ENCODE results near the gene LMBR1.

Gene LMBR1

DNA sequence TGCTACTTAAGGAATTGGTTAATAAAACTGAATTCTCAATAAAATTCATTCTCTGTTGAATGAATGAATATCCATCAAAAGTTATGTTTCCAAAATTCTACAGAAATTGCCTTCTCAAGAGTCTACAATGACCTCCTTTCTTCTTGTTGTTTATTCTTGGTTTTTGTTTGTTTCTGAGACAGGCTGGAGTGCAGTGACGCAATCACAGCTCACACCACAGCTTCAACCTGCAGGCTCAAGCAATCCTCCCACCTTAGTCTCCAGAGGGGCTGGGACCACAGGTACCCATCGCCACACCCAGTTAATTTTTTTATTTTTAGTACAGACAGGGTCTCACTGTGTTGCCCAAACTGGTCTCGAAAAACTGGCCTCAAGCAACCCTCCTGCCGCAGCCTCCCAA lies 97.6 kb downstream of the LMBR1 start:
- DNase-seq (ENCODE audit: low read depth) = no peak

GRCh38 chr7:156793334-156793733 lies 99.6 kb downstream of the LMBR1 start:
- DNase-seq (ENCODE audit: low read depth) = no peak

- DNase-seq (ENCODE audit: low read depth) = no peak
Measured at GRCh38 chr7:156792611-156793010, 100.4 kb downstream of the LMBR1 start.

GRCh38 chr7:156791241-156791640 lies 101.7 kb downstream of the LMBR1 start:
- no peak for DNase-seq (ENCODE audit: low read depth)

DNA sequence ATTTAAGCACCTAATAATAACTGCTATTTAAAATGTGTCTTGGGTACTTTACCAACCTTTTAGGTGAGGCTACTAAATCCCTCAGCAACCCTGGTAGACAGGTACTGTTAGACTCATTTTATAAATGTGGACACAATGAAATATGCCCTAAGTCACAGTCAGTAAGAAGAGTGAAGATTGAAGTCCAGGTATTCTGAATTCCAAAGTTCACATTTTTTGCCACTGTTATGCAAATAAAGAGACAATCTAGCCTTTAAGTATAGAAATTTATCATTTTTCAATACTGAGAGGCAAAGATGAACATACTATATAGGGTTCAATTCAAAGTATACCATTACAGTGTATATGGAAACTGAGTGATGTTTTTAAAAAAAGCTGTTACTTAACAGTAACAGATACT lies 102.7 kb downstream of the LMBR1 start:
- DNase-seq (ENCODE audit: low read depth) = no peak

GRCh38 chr7:156785998-156786543 lies 106.9 kb downstream of the LMBR1 start:
- DNase-seq (ENCODE audit: low read depth) = no peak

DNA sequence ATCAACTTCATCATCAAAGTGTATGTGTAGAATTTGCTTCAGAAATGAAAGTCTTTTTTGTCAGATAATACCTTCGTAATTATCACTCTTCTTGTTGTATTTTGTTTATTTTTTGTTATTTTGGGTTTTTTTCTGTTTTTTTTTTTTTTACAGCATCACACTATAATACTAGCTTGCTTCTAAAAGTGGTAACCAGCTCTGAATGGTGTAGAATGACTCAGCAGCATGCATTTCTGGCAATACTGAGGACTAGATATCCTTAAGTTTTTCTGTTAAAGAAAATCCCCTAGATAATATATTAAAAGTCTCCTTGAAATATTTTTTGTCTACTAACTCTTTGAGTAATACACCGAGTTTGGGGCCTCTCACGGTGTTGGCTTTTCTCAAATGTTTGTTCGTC lies 109.1 kb downstream of the LMBR1 start:
- no peak for DNase-seq (ENCODE audit: low read depth)

DNA sequence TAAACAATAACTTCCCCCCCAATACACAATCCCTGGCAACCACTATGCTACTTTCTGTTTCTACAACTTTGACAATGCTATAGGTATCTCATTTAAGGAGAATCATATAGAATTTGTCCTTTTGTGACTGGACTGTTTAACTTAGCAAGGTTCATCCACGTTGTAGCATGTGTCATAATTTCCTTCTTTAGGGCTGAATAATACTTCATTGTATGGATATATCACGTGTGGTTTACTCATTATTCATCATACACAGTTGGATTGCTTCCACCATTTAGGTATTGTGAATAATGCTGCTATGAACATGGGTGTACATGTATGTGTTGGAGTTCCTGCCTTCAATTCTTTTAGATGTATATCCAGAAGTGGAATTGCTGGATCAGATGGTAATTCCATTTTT lies 111.0 kb downstream of the LMBR1 start:
- DNase-seq (ENCODE audit: low read depth) = no peak

DNA sequence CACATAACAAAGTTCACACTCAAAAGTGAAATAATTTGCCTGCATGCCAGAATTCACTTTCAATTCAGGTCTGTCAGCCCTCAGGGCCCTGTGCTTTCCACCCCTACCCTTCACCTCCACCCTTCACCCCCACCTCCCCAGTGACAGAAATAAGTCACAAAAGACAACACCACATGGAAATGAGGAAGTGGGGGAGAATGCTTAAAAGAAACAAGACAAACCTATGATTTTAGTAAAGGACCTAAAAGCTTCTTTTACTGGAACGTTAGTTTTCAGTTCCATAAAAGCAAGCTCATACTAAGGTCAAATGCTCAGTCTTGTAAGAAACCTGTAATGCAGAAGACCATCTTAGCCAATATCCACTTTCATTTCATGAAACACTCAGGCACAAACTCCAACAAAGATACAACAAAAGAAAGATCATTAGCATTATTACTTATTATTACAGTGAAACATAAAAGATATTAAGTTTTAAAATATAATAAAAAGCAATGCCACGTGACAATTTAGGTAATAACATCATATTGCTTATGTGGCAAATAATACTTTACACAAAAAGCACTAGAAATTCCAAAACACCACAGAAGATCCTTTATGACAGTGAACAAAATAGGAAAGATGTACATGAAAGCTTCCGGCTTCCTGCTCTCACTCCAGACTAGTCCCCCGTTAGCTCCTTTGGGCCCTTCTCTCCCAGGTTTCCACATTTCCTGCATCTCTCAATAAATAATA lies 112.1 kb downstream of the LMBR1 start:
- DNase-seq (ENCODE audit: low read depth) = no peak

GRCh38 chr7:156778668-156779067 lies 114.3 kb downstream of the LMBR1 start:
- DNase-seq (ENCODE audit: low read depth) = no peak

DNA sequence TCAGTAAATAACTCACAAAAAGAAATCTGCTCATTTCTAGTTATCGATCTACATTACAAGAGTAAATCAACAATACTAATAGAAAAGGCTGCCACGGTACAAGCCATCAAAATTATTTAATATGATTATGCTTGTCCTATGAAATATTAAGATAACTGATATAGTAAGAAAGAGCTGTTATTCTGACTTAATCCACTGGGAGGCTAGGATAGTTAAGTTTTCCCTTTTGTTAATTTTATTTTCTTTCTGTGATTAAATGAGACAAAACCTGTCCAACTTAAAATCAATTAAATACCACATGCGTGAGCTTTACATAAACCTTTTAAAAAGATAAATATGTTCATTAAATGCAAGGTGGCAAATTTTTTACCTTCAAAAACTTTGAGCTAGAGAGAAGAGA lies 114.8 kb downstream of the LMBR1 start:
- DNase-seq (ENCODE audit: low read depth) = no peak

DNA sequence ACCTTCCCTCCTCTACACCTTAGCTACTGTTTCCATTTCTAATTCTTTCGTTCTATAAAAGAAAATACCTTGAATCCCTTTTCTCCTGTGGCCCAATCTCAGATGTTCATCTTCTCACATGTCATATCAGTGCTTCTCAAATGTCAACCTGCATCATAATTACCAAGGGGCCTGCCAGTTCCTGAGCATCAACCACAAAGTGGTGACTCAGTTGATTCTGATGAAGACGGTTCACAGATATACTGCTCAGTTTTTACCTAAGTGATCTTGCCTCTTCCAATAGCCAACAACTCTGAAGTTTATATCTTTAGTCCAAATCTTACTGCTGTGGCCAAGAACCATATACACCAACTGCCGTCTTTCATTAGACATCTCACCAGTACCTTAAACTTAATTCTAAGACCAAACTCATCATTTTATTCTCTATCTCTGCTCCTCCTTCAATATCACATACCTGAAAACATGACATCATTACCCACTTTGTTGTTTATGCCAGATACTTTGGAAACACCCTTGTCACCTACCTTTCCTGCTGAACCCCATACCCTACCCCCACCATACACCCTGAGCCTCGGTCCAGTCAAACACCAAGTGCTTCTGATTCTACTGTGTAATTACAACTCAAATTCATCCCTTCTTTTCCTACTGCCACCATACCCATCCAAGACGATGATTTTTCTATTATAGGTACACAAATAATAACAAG lies 115.5 kb downstream of the LMBR1 start:
- DNase-seq (ENCODE audit: low read depth) = peak; percentile 36

DNA sequence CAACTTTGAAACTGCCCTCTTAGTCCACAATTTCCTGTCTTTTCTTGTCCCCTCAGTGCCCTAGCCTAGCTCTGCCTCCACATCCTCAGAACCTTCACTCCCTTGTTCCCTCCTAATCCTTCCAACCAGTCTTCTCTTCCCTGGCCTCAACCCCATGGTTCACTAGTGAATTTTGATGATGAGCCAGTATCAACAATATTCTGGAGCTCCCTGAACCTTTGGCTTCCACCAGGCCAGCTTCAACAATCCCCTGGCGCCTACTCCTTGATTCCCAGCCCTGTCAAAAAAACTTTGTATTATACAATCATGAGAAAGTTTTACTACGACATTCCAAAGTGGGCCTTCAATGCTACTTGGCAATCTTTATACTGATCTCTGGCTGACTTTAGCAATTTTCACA lies 116.5 kb downstream of the LMBR1 start:
- no peak for DNase-seq (ENCODE audit: low read depth)

GRCh38 chr7:156773966-156774365 lies 119.0 kb downstream of the LMBR1 start:
- no peak for DNase-seq (ENCODE audit: low read depth)

- DNase-seq (ENCODE audit: low read depth) = no peak
Measured at GRCh38 chr7:156772725-156773124, 120.3 kb downstream of the LMBR1 start.

DNA sequence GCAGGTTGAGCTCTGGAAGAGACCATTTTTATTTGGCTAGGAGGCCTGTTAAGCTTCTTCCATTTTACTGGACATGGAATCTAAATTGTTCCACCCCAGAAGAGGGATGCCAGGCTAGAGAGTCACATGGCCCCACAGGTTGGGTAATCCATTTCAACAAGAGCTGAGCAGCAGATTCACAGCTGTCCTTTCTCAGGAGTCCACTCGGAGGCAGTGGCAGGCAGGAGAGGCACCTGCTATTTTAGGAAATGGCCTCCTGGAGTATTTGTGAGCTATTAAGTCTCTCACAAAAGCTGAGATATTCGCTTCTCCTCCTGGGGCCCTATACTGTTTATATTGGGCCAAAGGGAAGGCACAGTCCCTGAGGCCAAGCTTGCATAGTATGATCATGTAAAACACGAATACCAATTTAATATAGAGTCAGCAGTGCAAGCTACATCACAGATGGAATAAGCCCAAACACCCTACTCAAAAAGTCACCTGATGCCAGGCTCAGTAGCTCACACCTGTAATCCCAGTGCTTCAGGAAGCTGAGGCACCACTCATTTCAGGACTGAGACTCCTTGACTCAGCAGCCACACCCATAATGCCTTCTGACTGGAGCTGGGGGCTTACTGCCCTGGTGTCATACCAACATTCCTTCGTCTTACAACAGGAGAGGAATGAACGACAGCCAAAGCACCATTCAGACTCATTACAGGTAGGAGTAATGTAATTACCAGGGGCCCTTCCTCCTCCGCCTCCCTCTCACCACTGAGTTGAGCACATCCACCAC lies 124.1 kb downstream of the LMBR1 start:
- no peak for DNase-seq (ENCODE audit: low read depth)

DNA sequence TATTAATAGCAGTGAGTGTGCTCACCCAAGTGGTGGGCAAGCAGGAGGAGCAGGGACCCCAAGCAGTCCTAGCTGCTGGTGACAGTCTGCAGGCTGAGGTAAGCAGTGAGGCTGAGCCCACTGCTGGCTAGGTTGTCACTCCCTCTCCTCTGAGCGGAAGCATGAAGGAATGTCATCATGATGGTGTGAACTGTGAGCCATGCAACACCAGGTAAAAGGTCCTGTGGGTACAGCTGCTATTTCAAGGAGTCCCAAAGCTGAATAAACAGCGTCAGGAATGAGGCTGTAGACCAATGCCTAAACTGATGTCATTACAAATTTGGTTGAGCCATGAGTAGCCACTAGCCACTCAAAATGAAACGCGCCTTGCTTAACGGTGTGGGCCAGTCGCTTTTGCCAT lies 126.3 kb downstream of the LMBR1 start:
- DNase-seq (ENCODE audit: low read depth) = no peak

GRCh38 chr7:156765901-156766656 lies 126.9 kb downstream of the LMBR1 start:
- DNase-seq (ENCODE audit: low read depth) = no peak

DNA sequence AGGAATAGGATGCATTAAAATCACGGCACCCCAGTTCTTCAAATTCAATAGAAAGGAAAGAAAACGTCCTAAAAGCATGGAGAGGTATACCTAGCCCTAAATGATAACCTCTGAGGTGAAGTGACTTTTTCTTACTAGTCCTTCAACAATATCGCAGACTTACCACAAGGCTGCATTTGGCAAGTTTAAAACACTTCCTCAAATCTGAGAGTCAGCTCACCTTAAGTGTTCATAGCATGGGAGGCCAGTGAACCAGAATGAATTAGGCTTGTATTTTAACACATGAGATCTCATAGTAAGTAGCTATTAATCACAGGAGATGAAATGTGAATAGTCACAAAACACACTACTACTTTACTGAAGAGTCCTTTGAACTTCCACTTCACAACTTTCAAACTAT lies 128.2 kb downstream of the LMBR1 start:
- no peak for DNase-seq (ENCODE audit: low read depth)

DNA sequence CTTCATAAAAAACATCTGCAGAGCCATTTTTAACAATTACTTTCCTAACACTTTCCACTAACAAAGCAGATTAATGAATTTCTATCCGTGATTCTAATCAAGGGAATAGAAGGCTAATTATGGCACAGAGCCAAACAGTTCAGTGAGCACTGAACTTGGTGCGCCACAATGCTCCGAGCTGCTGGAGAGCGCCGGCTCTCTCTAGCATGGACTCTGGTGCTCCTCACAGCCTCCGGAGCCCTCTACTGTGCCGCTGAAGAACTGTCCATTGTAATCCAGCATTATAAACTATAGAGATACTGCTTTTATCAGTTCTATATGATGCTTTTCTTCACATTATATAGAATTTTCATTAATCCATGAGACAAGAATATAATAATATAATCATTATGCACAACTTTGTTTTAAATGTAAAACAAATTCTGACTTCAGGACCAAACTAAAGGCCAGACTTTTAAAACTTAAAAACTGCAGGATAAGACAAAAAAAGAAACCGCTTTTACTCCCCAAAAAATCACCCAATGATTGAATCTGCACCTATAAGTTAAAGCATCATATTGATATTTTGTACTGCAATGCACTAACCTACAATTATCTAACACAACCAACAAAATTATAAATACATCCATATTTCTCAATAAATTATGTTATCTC lies 128.8 kb downstream of the LMBR1 start:
- DNase-seq (ENCODE audit: low read depth) = no peak

GRCh38 chr7:156759579-156760202 lies 133.3 kb downstream of the LMBR1 start:
- DNase-seq (ENCODE audit: low read depth) = no peak
